Measurements from ENCODE around the gene ZNF555.
A peak's percentile ranks its signal among the peaks of the same experiment; 100 is the strongest.
"Not testable (repeated sequence)": the region's sequence is repeated elsewhere in the genome, so short reads cannot be mapped to it uniquely, and the experiment has no call there.

The ZNF555 gene

DNA sequence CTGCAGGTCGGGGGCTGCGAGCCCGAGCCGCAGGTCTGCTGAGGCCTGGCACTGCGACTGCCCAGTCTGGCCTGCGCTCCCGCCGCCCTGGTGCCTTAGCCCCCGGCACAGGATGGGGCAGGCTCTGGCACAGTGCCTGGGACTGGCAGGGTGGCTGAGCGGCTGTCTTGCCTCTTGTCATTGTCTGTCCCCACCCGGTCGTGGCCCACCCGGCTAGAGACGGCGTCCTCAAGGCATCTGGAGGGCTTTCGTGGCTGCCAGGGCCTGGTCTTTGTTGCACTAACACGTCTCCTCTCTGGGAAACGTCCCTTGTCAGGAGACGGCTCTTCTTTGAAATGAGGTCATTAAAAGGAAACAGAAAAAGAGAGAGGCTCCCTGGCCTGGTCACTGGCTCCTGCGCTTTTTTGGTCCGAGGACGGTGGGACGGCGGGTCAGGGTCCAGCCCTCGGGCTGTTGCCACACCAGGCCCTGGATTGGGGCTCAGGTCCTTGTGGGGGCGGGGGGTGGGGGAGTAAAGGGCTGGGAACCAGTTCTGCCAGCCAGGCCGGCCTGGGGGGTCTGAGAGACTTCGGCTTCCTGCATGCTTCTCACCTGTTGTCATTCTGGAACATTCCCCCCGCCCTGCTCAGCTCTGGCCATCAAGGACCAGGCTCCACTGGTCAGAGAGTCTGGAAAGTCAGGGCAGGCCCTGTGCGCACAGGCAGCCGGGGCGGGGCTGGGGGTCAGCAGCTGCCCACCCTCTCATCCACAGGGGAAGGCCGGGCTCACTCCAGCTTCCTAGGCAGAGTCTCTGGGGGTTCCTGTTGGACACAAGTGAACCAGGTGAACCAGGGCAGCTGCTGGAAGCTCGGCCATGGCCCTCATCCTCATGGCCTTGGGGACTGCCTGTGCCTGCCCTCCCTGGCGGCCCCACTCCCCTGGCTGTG is 27.8 kb upstream of the ZNF555 start:
- no peak overlapping the region for H3K27ac ChIP-seq (ENCODE audit: low read depth, low read length)
- peaks cover 14 to 29% of the 10 kb centered on the region in 2 donors for H3K36me3 ChIP-seq (ENCODE audit: control insufficient read depth in 1 of 2, insufficient read depth in 2 of 2, low read length in 2 of 2)
- H3K9ac ChIP-seq (ENCODE audit: low read depth in 1 of 2, low read length in 2 of 2), result no peak overlapping the region
- no peaks in the 10 kb centered on the region for H3K9me3 ChIP-seq (ENCODE audit: control insufficient read depth in 1 of 2, low read length in 2 of 2)
- H3K27me3 ChIP-seq (ENCODE audit: control insufficient read depth in 1 of 2, insufficient read depth in 2 of 2, low read length in 2 of 2), result no peaks in the 10 kb centered on the region
- no peak overlapping the region for H3K4me3 ChIP-seq (ENCODE audit: low read depth in 1 of 2, low read length in 2 of 2)
- H3K4me1 ChIP-seq (ENCODE audit: control insufficient read depth in 1 of 2, insufficient read depth in 2 of 2, low read length in 2 of 2), result peaks cover 14 to 22% of the 10 kb centered on the region in 2 donors

DNA sequence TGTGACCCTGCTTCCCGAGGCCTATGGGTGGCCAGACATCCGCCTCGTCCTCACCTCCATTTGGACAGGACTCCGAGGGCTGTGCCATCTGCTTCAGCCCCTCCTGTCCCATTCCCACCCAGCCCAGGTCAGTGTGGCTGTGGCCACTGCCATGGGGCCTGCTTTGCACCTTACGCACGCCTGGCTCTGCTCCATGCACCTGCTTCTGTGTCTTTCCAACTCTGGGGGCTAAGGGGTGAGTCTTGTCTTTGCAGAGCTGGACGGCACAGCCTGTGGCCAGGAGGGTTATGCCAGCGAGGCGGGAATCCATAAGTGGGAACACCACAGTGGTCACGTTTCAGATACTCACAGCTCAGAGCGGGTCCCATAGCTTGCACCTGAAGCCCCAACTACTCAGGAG is 26.8 kb upstream of the ZNF555 start:
- H3K4me1 ChIP-seq (ENCODE audit: control insufficient read depth in 1 of 2, insufficient read depth in 2 of 2, low read length in 2 of 2), result peaks cover 14 to 22% of the 10 kb centered on the region in 2 donors
- no peak overlapping the region for H3K27ac ChIP-seq (ENCODE audit: low read depth, low read length)
- no peaks in the 10 kb centered on the region for H3K27me3 ChIP-seq (ENCODE audit: control insufficient read depth in 1 of 2, insufficient read depth in 2 of 2, low read length in 2 of 2)
- no peak overlapping the region for H3K9ac ChIP-seq (ENCODE audit: low read depth in 1 of 2, low read length in 2 of 2)
- H3K4me3 ChIP-seq (ENCODE audit: low read depth in 1 of 2, low read length in 2 of 2), result no peak overlapping the region
- H3K36me3 ChIP-seq (ENCODE audit: control insufficient read depth in 1 of 2, insufficient read depth in 2 of 2, low read length in 2 of 2), result peaks cover 4 to 19% of the 10 kb centered on the region in 2 donors
- no peaks in the 10 kb centered on the region for H3K9me3 ChIP-seq (ENCODE audit: control insufficient read depth in 1 of 2, low read length in 2 of 2)

DNA sequence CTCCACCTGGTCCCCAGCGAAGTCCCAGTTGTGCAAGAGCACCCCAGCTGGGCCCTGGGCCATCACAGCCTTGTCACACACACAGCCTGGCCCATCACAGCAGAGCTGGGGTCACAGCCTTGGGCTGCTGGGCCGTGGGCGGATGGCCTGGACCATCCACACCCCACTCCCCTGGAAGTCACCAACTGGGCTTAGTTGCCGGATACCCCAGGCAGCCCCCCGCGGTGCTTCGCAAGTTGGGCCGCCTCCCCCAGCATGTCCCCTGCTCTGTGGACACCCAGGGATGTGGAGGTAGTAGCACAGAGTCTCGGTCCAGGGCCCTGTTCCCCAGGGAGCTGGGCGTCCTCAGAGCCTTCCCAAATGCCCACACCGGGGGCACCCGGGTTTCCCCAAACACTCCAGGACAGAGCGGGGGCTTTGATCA is 26.1 kb upstream of the ZNF555 start:
- Histone ChIP-seq H3K9me3 (ENCODE audit: control insufficient read depth in 1 of 2, low read length in 2 of 2) (no peaks in the 10 kb centered on the region), H3K36me3 (ENCODE audit: control insufficient read depth in 1 of 2, insufficient read depth in 2 of 2, low read length in 2 of 2) (peaks cover 0 to 12% of the 10 kb centered on the region in 2 donors), H3K27ac (ENCODE audit: low read depth, low read length) (no peak overlapping the region), H3K9ac (ENCODE audit: low read depth in 1 of 2, low read length in 2 of 2) (no peak overlapping the region), H3K27me3 (ENCODE audit: control insufficient read depth in 1 of 2, insufficient read depth in 2 of 2, low read length in 2 of 2) (no peaks in the 10 kb centered on the region), H3K4me3 (ENCODE audit: low read depth in 1 of 2, low read length in 2 of 2) (no peak overlapping the region), H3K4me1 (ENCODE audit: control insufficient read depth in 1 of 2, insufficient read depth in 2 of 2, low read length in 2 of 2) (peaks cover 14 to 23% of the 10 kb centered on the region in 2 donors)

DNA sequence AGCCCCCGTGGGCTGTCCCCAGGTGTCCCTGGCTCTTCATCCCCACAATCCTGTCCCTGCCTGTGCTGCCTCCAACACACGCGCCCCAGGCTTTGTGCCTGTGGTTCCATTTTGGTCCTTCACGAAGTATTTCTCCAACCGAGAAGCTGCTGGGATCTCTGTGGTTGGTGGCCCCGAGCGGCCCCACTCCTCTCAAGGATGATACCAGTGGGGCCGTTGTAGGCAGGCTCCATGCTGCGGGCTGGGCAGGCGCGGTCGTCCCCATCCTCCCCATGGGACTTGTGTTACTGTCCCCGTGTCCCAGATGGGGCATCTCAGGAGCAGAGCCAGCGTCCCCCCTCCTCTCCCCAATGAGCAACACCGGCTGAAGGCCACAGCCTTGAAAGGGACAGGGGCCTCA is 25.4 kb upstream of the ZNF555 start:
- peaks cover 0 to 11% of the 10 kb centered on the region in 2 donors for H3K36me3 ChIP-seq (ENCODE audit: control insufficient read depth in 1 of 2, insufficient read depth in 2 of 2, low read length in 2 of 2)
- no peak overlapping the region for H3K9ac ChIP-seq (ENCODE audit: low read depth in 1 of 2, low read length in 2 of 2)
- no peak overlapping the region for H3K27ac ChIP-seq (ENCODE audit: low read depth, low read length)
- H3K27me3 ChIP-seq (ENCODE audit: control insufficient read depth in 1 of 2, insufficient read depth in 2 of 2, low read length in 2 of 2), result no peaks in the 10 kb centered on the region
- H3K4me3 ChIP-seq (ENCODE audit: low read depth in 1 of 2, low read length in 2 of 2), result no peak overlapping the region
- no peaks in the 10 kb centered on the region for H3K9me3 ChIP-seq (ENCODE audit: control insufficient read depth in 1 of 2, low read length in 2 of 2)
- peaks cover 17 to 21% of the 10 kb centered on the region in 2 donors for H3K4me1 ChIP-seq (ENCODE audit: control insufficient read depth in 1 of 2, insufficient read depth in 2 of 2, low read length in 2 of 2)

DNA sequence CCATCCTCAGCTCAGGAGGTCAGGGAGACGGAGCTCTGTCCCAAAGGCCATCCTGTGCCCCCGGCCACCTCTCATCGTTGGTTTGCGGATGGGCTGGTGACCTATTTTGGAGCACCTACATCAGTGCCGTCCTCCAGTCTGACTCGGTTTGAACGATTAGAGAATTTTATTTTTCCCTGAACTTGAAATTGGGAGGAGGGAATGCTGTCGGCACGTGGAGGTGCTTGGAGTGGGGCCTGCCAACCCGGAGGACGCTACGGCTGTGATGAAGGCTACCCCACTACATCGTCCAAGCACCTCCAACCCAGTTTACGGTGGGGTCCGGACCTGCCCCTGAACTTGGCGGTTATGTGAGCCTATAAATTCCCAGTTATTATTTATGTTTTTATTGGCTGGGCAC is 24.6 kb upstream of the ZNF555 start:
- H3K27me3 ChIP-seq (ENCODE audit: control insufficient read depth in 1 of 2, insufficient read depth in 2 of 2, low read length in 2 of 2), result no peaks in the 10 kb centered on the region
- H3K4me1 ChIP-seq (ENCODE audit: control insufficient read depth in 1 of 2, insufficient read depth in 2 of 2, low read length in 2 of 2), result peaks cover 11 to 13% of the 10 kb centered on the region in 2 donors
- peaks cover 0 to 11% of the 10 kb centered on the region in 2 donors for H3K36me3 ChIP-seq (ENCODE audit: control insufficient read depth in 1 of 2, insufficient read depth in 2 of 2, low read length in 2 of 2)
- no peak overlapping the region for H3K4me3 ChIP-seq (ENCODE audit: low read depth in 1 of 2, low read length in 2 of 2)
- no peak overlapping the region for H3K27ac ChIP-seq (ENCODE audit: low read depth, low read length)
- no peaks in the 10 kb centered on the region for H3K9me3 ChIP-seq (ENCODE audit: control insufficient read depth in 1 of 2, low read length in 2 of 2)
- no peak overlapping the region for H3K9ac ChIP-seq (ENCODE audit: low read depth in 1 of 2, low read length in 2 of 2)

DNA sequence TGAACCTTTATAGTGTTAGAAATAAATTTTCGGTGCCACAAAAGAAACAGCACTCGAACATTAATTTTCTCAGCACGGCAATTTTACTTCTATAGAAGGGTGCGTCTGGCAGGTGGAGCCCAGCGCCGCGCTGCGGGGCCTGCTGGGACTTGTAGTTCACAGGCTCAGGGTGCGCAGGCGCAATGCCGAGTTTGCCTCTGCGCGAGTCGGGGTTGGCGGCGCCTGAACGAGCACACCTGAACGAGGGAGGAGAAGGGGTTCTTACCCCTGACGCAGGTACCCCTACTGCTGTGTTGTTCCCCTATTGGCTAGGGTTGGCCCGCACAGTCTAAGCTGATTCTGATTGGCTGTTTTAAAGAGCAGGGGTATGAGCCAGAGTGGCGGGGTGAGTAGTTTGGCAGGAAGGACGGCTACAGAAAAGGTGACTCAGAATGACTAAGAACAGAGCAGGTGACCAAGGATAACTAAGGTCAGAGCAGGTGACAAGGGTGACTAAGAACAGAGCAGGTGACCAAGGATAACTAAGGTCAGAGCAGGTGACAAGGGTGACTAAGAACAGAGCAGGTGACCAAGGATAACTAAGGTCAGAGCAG is 23.9 kb upstream of the ZNF555 start:
- peaks cover 0 to 11% of the 10 kb centered on the region in 2 donors for H3K36me3 ChIP-seq (ENCODE audit: control insufficient read depth in 1 of 2, insufficient read depth in 2 of 2, low read length in 2 of 2)
- H3K4me3 ChIP-seq (ENCODE audit: low read depth in 1 of 2, low read length in 2 of 2); H3K27me3 ChIP-seq (ENCODE audit: control insufficient read depth in 1 of 2, insufficient read depth in 2 of 2, low read length in 2 of 2); H3K27ac ChIP-seq (ENCODE audit: low read depth, low read length); H3K9ac ChIP-seq (ENCODE audit: low read depth in 1 of 2, low read length in 2 of 2); H3K4me1 ChIP-seq (ENCODE audit: control insufficient read depth in 1 of 2, insufficient read depth in 2 of 2, low read length in 2 of 2); H3K9me3 ChIP-seq (ENCODE audit: control insufficient read depth in 1 of 2, low read length in 2 of 2): not testable (repeated sequence)

DNA sequence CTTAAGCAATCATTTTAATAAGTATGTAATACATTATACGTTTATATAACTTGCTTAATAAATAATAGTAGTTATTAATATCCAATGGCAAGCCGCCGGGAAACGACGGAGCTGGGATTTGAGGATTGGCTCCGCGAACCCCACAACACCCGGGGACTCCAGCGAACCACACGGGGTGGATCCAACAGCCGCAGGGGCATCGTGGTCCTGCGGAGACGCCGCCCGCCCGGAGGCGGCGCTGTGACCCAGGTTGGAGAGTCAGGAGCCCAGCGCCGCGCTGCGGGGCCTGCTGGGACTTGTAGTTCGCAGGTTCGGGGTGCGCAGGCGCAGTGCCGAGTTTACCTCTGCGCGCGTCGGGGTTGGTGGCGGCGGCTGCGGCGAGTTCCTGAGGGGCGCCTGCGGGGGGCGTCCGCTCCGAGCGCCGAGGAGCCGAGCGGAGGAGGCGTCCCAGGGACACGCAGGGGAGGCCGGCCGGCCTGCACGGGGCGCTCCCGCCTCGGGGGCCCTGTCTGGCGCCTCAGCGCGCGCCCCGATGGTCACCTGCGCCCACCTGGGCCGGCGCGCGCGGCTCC is 21.6 kb upstream of the ZNF555 start, which contains the start of gene ZNF554:
ZNF554 (plus strand) TSS at position 329 of the 572 bp plus-strand sequence; CDS start at position 533, 204 bp downstream.
- Histone ChIP-seq H3K27ac (ENCODE audit: low read depth, low read length) (peak within 1 kb of the TSS; percentile 6), H3K9ac (ENCODE audit: low read depth in 1 of 2, low read length in 2 of 2) (peak within 1 kb of the TSS; percentile 62 to 79), H3K9me3 (ENCODE audit: control insufficient read depth in 1 of 2, low read length in 2 of 2) (no peaks in the 10 kb centered on the region), H3K36me3 (ENCODE audit: control insufficient read depth in 1 of 2, insufficient read depth in 2 of 2, low read length in 2 of 2) (peaks cover 0 to 8% of the 10 kb centered on the region in 2 donors), H3K4me3 (ENCODE audit: low read depth in 1 of 2, low read length in 2 of 2) (peak within 1 kb of the TSS; percentile 86 to 90), H3K4me1 (ENCODE audit: control insufficient read depth in 1 of 2, insufficient read depth in 2 of 2, low read length in 2 of 2) (peaks cover 5 to 6% of the 10 kb centered on the region in 2 donors), H3K27me3 (ENCODE audit: control insufficient read depth in 1 of 2, insufficient read depth in 2 of 2, low read length in 2 of 2) (no peaks in the 10 kb centered on the region)

DNA sequence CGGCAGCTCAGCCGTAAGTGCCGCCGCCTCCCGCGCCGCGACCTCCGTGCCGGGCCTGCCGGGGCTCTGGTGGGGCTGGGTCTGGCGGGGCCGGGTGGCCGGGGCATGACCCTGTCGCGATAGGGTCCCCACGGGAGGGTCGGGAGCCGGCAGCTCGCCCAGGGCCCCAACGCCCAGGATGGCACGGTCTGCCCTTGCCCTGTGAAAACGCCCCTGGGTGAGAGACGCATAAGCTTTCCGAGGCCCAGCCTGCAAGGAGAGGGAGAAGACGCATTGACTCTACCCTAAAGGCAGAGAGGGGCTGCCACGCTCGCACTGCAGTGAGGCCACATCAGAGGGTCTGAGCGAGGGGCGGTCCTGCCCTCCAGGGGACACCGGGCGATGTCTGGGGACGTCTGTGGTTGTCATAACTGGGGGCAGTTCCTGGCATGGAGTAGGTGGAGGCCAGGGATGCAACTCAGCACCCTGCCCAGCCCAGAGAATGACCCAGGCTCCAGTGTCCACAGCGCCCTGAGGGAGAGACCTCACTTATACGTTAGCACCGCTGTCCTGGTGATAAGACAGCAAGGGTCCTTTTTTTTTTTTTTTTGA is 21.1 kb upstream of the ZNF555 start:
- Histone ChIP-seq H3K9ac (ENCODE audit: low read depth in 1 of 2, low read length in 2 of 2) (peak overlapping the region; percentile 62 to 79), H3K4me1 (ENCODE audit: control insufficient read depth in 1 of 2, insufficient read depth in 2 of 2, low read length in 2 of 2) (peaks cover 5 to 6% of the 10 kb centered on the region in 2 donors), H3K27ac (ENCODE audit: low read depth, low read length) (no peak overlapping the region), H3K27me3 (ENCODE audit: control insufficient read depth in 1 of 2, insufficient read depth in 2 of 2, low read length in 2 of 2) (no peaks in the 10 kb centered on the region), H3K36me3 (ENCODE audit: control insufficient read depth in 1 of 2, insufficient read depth in 2 of 2, low read length in 2 of 2) (peaks cover 0 to 6% of the 10 kb centered on the region in 2 donors), H3K9me3 (ENCODE audit: control insufficient read depth in 1 of 2, low read length in 2 of 2) (no peaks in the 10 kb centered on the region), H3K4me3 (ENCODE audit: low read depth in 1 of 2, low read length in 2 of 2) (peak overlapping the region; percentile 86 to 90)

DNA sequence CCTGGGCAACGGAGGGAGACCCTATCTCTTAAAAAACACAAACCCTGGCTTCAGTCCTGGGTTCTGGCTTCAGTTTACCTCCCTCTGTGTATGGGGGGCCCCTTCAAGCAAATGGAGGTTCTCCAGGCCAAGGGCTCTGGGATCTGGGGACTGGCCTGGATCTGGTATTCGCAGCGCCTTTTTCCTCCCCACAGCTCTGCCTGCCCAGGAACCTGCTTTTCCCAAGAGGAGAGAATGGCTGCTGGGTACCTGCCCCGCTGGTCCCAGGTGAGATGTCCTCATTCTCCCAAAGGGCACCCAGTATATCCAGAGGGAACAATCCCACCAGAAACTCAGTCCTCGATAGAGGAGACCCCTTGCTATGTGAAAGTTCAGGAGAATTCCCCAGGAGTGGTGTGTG is 18.4 kb upstream of the ZNF555 start:
- no peaks in the 10 kb centered on the region for H3K27me3 ChIP-seq (ENCODE audit: control insufficient read depth in 1 of 2, insufficient read depth in 2 of 2, low read length in 2 of 2)
- no peaks in the 10 kb centered on the region for H3K9me3 ChIP-seq (ENCODE audit: control insufficient read depth in 1 of 2, low read length in 2 of 2)
- peaks cover 8 to 17% of the 10 kb centered on the region in 2 donors for H3K36me3 ChIP-seq (ENCODE audit: control insufficient read depth in 1 of 2, insufficient read depth in 2 of 2, low read length in 2 of 2)
- H3K27ac ChIP-seq (ENCODE audit: low read depth, low read length), result no peak overlapping the region
- no peak overlapping the region for H3K9ac ChIP-seq (ENCODE audit: low read depth in 1 of 2, low read length in 2 of 2)
- H3K4me3 ChIP-seq (ENCODE audit: low read depth in 1 of 2, low read length in 2 of 2), result no peak overlapping the region
- H3K4me1 ChIP-seq (ENCODE audit: control insufficient read depth in 1 of 2, insufficient read depth in 2 of 2, low read length in 2 of 2), result peaks cover 5 to 6% of the 10 kb centered on the region in 2 donors
